HCT116 (cell line): ENCODE results near the gene MTOR. TPM values are rescaled to one million over a fixed set of nuclear protein-coding genes. Genes with fewer than 3 reads are reported as not detected.

ENCODE experiments used
- ATAC-seq: fragments of 200-7000 bp; cut with Tn5 transposase; 2 replicates; pipeline ENCODE4 v1.9.1; 2020; ENCODE audit warnings: mild to moderate bottlenecking, moderate library complexity
- BruUV-seq: library from RNA; stranded (reverse); fragments of 400-500 nt; replicated peaks from 2 replicates; lab custom pipeline; 2021; lab: Mats Ljungman, UMichigan
- CTCF ChIA-PET: fragments of 300-600 bp; sonication (Branson Sonifier 250); formaldehyde crosslinking; loops from one replicate; lab custom pipeline; 2021; ENCODE audit warnings: antibody characterized with exemption; lab: Charles Lee
- POLR2A ChIA-PET: fragments of 300-600, 350-600 bp; sonication (Branson Sonifier 250); formaldehyde crosslinking; loops from one replicate; lab custom pipeline; 2021; ENCODE audit warnings: antibody characterized with exemption; lab: Charles Lee
- RAD21 ChIA-PET, 2 experiments: fragments of 300-600 bp; sonication (Branson Sonifier 250); formaldehyde crosslinking; loops; one replicate each; lab custom pipeline; 2023; ENCODE audit warnings: low total read pairs in 2 of 2; ENCODE audit not compliant: uncharacterized antibody in 2 of 2, unreplicated experiment in 2 of 2, low non-redundant PET in 1 of 2; lab: Charles Lee
- DNase-seq: peaks from one replicate; pipeline ENCODE4 v3.0.0-alpha.2; 2010; ENCODE audit warnings: low read depth, low spot score
- H2AFZ ChIP-seq: fragments of 200-600 bp; shearing (Covaris generic), sonication (generic); 2 replicates; pipeline ENCODE4 v1.6.1; 2017; ENCODE audit warnings: low read depth, mixed run types, mixed read lengths, antibody characterized with exemption, low read length; ENCODE audit not compliant: poor library complexity, severe bottlenecking
- H3K27ac ChIP-seq: 2 replicates; pipeline ENCODE4 v1.5.1; 2012; ENCODE audit warnings: low read depth, low read length
- H3K27me3 ChIP-seq: fragments of 200-600 bp; sonication (generic); 2 replicates; pipeline ENCODE4 v1.6.1; 2016; ENCODE audit warnings: mixed run types, low read length, mixed read lengths; ENCODE audit not compliant: insufficient read depth
- H3K36me3 ChIP-seq, 2 experiments: fragments of 200-500 bp in 1 of 2; fragments of 200-600 bp in 1 of 2; sonication (Bioruptor generic) in 1 of 2; sonication (generic) in 1 of 2; 2 replicates each; pipeline versions ENCODE4 v1.5.1 to v1.6.1; 2014 to 2016; ENCODE audit warnings: low read length in 2 of 2, inconsistent platforms in 1 of 2, mixed read lengths in 1 of 2, mixed run types in 1 of 2; ENCODE audit not compliant: insufficient read depth in 2 of 2, control insufficient read depth in 1 of 2
- H3K4me1 ChIP-seq, 2 experiments: fragments of 200-600 bp in 1 of 2; sonication (generic) in 1 of 2; 2 replicates each; pipeline versions ENCODE4 v1.5.1 to v1.6.1; 2012 to 2017; ENCODE audit warnings: low read length in 2 of 2, inconsistent platforms in 1 of 2, mild to moderate bottlenecking in 1 of 2, mixed read lengths in 1 of 2, mixed run types in 1 of 2, moderate library complexity in 1 of 2; ENCODE audit not compliant: insufficient read depth in 2 of 2, control insufficient read depth in 1 of 2
- H3K4me2 ChIP-seq: fragments of 200-600 bp; sonication (generic); 2 replicates; pipeline ENCODE4 v1.6.1; 2017; ENCODE audit warnings: mixed run types, low read length, mixed read lengths
- H3K4me3 ChIP-seq, 2 experiments: fragments of 200-600 bp in 1 of 2; sonication (generic) in 1 of 2; replicated peaks in 1 of 2; 2 replicates each; pipeline ENCODE4 v1.5.1; 2011 to 2016; ENCODE audit warnings: low read length in 2 of 2, control low read depth in 1 of 2, low read depth in 1 of 2, mild to moderate bottlenecking in 1 of 2, mixed read lengths in 1 of 2, mixed run types in 1 of 2
- H3K79me2 ChIP-seq: fragments of 200-600 bp; sonication (generic); 2 replicates; pipeline ENCODE4 v1.6.1; 2017; ENCODE audit warnings: mild to moderate bottlenecking, mixed run types, low read length, moderate library complexity, mixed read lengths; ENCODE audit not compliant: insufficient read depth
- H3K9ac ChIP-seq: fragments of 200-600 bp; sonication (generic); 2 replicates; pipeline ENCODE4 v1.6.1; 2016; ENCODE audit warnings: low read length, mixed read lengths
- H3K9me2 ChIP-seq: fragments of 200-600 bp; sonication (generic), shearing (Covaris generic); 2 replicates; pipeline ENCODE4 v1.6.1; 2017; ENCODE audit warnings: mixed run types, mild to moderate bottlenecking, moderate library complexity; ENCODE audit not compliant: insufficient read depth
- H3K9me3 ChIP-seq, 2 experiments: fragments of 200-500 bp in 1 of 2; fragments of 200-600 bp in 1 of 2; sonication (Bioruptor generic) in 1 of 2; sonication (generic) in 1 of 2; 2 replicates each; pipeline ENCODE4 v1.6.1; 2014 to 2017; ENCODE audit warnings: low read length in 2 of 2, mixed read lengths in 2 of 2, inconsistent platforms in 1 of 2, low read depth in 1 of 2, mild to moderate bottlenecking in 1 of 2, mixed run types in 1 of 2, moderate library complexity in 1 of 2; ENCODE audit not compliant: control insufficient read depth in 1 of 2, insufficient read depth in 1 of 2
- H4K20me1 ChIP-seq: fragments of 200-600 bp; sonication (generic), shearing (Covaris generic); 2 replicates; pipeline ENCODE4 v1.6.1; 2017; ENCODE audit warnings: mixed run types, mild to moderate bottlenecking, moderate library complexity; ENCODE audit not compliant: insufficient read depth
- EGR1 ChIP-seq: IDR thresholded peaks from 2 replicates; pipeline ENCODE4 v1.6.1; 2012; ENCODE audit warnings: low read depth
- ELF1 ChIP-seq: IDR thresholded peaks from 2 replicates; pipeline ENCODE4 v1.6.1; 2012; ENCODE audit warnings: low read depth, borderline replicate concordance
- EZH2 ChIP-seq: fragments of 200-600 bp; sonication (generic); IDR thresholded peaks from 2 replicates; pipeline ENCODE4 v1.6.1; 2017; ENCODE audit warnings: antibody characterized with exemption, mixed run types
- EZH2phosphoT487 ChIP-seq: fragments of 200-600 bp; IDR thresholded peaks from 2 replicates; pipeline ENCODE4 v1.6.1; 2018; ENCODE audit warnings: antibody characterized with exemption, borderline replicate concordance
- POLR2A ChIP-seq: IDR thresholded peaks from 2 replicates; pipeline ENCODE4 v1.7.0; 2011; ENCODE audit warnings: borderline replicate concordance; ENCODE audit not compliant: insufficient read depth, insufficient read length; ENCODE audit errors: extremely low read depth
- POLR2AphosphoS5 ChIP-seq: IDR thresholded peaks from 2 replicates; pipeline ENCODE4 v1.6.1; 2011; ENCODE audit warnings: mild to moderate bottlenecking, low read depth, low read length, moderate library complexity
- RAD21 ChIP-seq: IDR thresholded peaks from 2 replicates; pipeline ENCODE4 v1.6.1; 2012; ENCODE audit warnings: low read depth, mild to moderate bottlenecking
- SP1 ChIP-seq: IDR thresholded peaks from 2 replicates; pipeline ENCODE4 v1.6.1; 2012; ENCODE audit warnings: low read depth
- SRF ChIP-seq: IDR thresholded peaks from 2 replicates; pipeline ENCODE4 v1.6.1; 2012; ENCODE audit warnings: low read depth
- ZFX ChIP-seq: fragments of 450-650 bp; IDR thresholded peaks from 2 replicates; pipeline ENCODE4 v1.6.1; 2017
- ZNF274 ChIP-seq: fragments of 200-500 bp; sonication (Bioruptor generic); IDR thresholded peaks from 2 replicates; pipeline ENCODE4 v1.6.1; 2014; ENCODE audit warnings: mild to moderate bottlenecking, low read depth, low read length, inconsistent platforms
- intact Hi-C: fragments of 100-400 bp; cut with micrococcal nuclease; formaldehyde crosslinking; loops from 2 replicates; pipeline ENCODE4 v1.10.0; 2022
- total RNA-seq: library from RNA; stranded (reverse); gene quantifications from one replicate; pipeline ENCODE4 v1.2.1, GENCODE V29; 2021; ENCODE audit not compliant: unreplicated experiment
- TF ChIP-seq, protein P1 (sequence below): IDR thresholded peaks from 2 replicates; pipeline ENCODE4 v1.6.1; 2012
- TF ChIP-seq, protein P2 (sequence below): IDR thresholded peaks from 2 replicates; pipeline ENCODE4 v1.6.1; 2011; ENCODE audit warnings: mild to moderate bottlenecking, low read length, moderate library complexity; ENCODE audit not compliant: insufficient replicate concordance; ENCODE audit errors: extremely low read depth
- TF ChIP-seq, protein P3 (sequence below): IDR thresholded peaks from 2 replicates; pipeline ENCODE4 v1.6.1; 2012; ENCODE audit warnings: low read depth

Gene MTOR
- total RNA-seq, 1 experiment from 2014 or later = 42.2 TPM

DNA sequence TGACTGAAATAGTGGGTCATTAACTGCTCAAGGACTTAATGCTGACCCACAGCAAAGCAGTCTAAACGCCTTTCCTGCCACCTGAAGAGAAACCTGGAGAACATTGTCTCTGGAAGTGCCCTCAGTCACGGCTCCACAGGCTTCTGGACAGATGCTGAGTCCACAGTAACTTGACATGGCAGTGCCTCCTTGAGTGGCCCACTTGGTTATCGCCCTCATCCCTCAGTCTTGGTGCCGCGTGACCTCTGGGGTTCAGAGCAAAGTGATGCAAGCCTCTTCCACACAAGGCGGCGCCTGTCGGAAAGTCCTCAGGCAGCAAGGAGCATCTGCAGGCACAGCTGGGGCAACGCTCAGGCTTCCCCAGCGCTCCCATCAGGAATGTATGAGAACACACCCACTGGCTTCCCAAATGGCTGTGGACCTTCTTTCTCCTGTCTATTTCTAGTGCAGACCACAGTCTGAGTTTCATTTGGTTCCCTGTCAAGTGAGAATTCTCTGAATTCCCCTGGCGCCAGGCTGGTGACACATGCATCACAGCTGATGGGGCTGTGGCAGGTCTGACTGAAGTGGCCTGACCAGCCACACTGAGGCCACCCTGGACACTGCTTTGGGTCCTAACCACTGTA is 86.2 kb downstream of the MTOR start (continued):
- TF ChIP-seq, protein P1, sequence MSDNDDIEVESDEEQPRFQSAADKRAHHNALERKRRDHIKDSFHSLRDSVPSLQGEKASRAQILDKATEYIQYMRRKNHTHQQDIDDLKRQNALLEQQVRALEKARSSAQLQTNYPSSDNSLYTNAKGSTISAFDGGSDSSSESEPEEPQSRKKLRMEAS = no peak
- TF ChIP-seq, protein P2, sequence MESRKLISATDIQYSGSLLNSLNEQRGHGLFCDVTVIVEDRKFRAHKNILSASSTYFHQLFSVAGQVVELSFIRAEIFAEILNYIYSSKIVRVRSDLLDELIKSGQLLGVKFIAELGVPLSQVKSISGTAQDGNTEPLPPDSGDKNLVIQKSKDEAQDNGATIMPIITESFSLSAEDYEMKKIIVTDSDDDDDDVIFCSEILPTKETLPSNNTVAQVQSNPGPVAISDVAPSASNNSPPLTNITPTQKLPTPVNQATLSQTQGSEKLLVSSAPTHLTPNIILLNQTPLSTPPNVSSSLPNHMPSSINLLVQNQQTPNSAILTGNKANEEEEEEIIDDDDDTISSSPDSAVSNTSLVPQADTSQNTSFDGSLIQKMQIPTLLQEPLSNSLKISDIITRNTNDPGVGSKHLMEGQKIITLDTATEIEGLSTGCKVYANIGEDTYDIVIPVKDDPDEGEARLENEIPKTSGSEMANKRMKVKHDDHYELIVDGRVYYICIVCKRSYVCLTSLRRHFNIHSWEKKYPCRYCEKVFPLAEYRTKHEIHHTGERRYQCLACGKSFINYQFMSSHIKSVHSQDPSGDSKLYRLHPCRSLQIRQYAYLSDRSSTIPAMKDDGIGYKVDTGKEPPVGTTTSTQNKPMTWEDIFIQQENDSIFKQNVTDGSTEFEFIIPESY = no peak
- TF ChIP-seq SRF (no peak), ZFX (no peak), POLR2AphosphoS5 (no peak), RAD21 (no peak)

DNA sequence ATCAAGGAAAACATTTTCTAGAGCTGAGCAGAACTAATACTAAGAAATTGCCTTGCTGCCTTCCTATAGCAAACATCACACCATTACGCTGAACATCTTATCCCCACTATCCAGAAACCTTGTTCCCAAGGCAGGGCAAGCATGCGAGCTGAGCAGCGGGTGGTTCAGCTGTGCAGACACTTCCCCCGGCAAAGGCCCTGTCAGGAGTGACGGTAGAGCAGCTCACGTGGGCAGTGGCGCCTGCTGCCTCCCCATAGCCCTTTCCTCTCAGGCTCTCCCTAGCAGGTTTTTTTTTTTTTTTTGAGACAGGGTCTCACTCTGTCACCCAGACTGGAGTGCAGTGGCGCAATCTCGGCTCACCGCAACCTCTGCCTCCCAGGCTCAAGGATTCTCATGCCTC is 86.9 kb downstream of the MTOR start:
- H3K4me3 ChIP-seq = no peak overlapping the region
- CTCF ChIA-PET = no interaction called here
- no TSS peak for BruUV-seq
- TF ChIP-seq RAD21 (no peak), EZH2phosphoT487 (no peak), EZH2 (no peak), EGR1 (no peak), POLR2A (no peak), SP1 (no peak), ZNF274 (no peak), ELF1 (no peak), SRF (no peak)
- TF ChIP-seq, protein P2 = no peak
- TF ChIP-seq, protein P3, sequence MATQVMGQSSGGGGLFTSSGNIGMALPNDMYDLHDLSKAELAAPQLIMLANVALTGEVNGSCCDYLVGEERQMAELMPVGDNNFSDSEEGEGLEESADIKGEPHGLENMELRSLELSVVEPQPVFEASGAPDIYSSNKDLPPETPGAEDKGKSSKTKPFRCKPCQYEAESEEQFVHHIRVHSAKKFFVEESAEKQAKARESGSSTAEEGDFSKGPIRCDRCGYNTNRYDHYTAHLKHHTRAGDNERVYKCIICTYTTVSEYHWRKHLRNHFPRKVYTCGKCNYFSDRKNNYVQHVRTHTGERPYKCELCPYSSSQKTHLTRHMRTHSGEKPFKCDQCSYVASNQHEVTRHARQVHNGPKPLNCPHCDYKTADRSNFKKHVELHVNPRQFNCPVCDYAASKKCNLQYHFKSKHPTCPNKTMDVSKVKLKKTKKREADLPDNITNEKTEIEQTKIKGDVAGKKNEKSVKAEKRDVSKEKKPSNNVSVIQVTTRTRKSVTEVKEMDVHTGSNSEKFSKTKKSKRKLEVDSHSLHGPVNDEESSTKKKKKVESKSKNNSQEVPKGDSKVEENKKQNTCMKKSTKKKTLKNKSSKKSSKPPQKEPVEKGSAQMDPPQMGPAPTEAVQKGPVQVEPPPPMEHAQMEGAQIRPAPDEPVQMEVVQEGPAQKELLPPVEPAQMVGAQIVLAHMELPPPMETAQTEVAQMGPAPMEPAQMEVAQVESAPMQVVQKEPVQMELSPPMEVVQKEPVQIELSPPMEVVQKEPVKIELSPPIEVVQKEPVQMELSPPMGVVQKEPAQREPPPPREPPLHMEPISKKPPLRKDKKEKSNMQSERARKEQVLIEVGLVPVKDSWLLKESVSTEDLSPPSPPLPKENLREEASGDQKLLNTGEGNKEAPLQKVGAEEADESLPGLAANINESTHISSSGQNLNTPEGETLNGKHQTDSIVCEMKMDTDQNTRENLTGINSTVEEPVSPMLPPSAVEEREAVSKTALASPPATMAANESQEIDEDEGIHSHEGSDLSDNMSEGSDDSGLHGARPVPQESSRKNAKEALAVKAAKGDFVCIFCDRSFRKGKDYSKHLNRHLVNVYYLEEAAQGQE = no peak
- ATAC-seq (no peak), DNase-seq (no peak)
- H3K9me2 ChIP-seq = no peaks in the 10 kb centered on the region
- H3K79me2 ChIP-seq = no peaks in the 10 kb centered on the region
- no peak overlapping the region for H2AFZ ChIP-seq
- H3K9me3 ChIP-seq = no peaks in the 10 kb centered on the region
- H3K4me2 ChIP-seq = no peak overlapping the region
- RAD21 ChIA-PET = no interaction called here
- no peaks in the 10 kb centered on the region for H3K4me1 ChIP-seq
- no peak overlapping the region for H3K27ac ChIP-seq
- no peaks in the 10 kb centered on the region for H3K27me3 ChIP-seq
- intact Hi-C loops = no loop called here
- H4K20me1 ChIP-seq = no peaks in the 10 kb centered on the region
- no peak overlapping the region for H3K9ac ChIP-seq
- no peaks in the 10 kb centered on the region for H3K36me3 ChIP-seq
- POLR2A ChIA-PET = no interaction called here
